ENCODE measurements around the gene LEPROT. TPM values are rescaled to one million over a fixed set of nuclear protein-coding genes. Genes with fewer than 3 reads are reported as not detected.

Gene LEPROT
- total RNA-seq, 1 donor from 2014 or later: 49.2 TPM

GRCh38 chr1:65393928-65394327 is 26.5 kb upstream of the LEPROT start:
- H3K36me3 ChIP-seq: no peaks in the 10 kb centered on the region
- Mint-ChIP-seq H3K27ac (no peak overlapping the region), H3K36me3 (no peaks in the 10 kb centered on the region), H3K9me3 (no peaks in the 10 kb centered on the region), H3K4me1 (no peaks in the 10 kb centered on the region), H3K4me3 (no peak overlapping the region), H3K27me3 (ENCODE audit: insufficient read depth, low read depth) (no peaks in the 10 kb centered on the region)
- no peaks in the 10 kb centered on the region for H3K4me1 ChIP-seq
- no peak overlapping the region for H3K9ac ChIP-seq
- no peaks in the 10 kb centered on the region for H3F3A ChIP-seq (ENCODE audit: low read depth)
- H3K27ac ChIP-seq: no peak overlapping the region
- no peak for DNase-seq (ENCODE audit: low spot score)
- H4K20me1 ChIP-seq (ENCODE audit: low read depth): no peaks in the 10 kb centered on the region
- no peak overlapping the region for H2AFZ ChIP-seq (replicated peaks)
- H3K4me2 ChIP-seq: no peak overlapping the region
- H3K27me3 ChIP-seq: no peaks in the 10 kb centered on the region
- H3K79me2 ChIP-seq (ENCODE audit: low read depth): no peaks in the 10 kb centered on the region
- no peak overlapping the region for H3K4me3 ChIP-seq
- no peak for TF ChIP-seq CTCF (IDR thresholded peaks at IDR 0.05)
- TF ChIP-seq EZH2phosphoT487 (IDR thresholded peaks at IDR 0.05): no peak
- TF ChIP-seq EZH2 (IDR thresholded peaks at IDR 0.05): no peak
- H3K9me3 ChIP-seq (ENCODE audit: low read depth): no peaks in the 10 kb centered on the region

GRCh38 chr1:65395887-65396612 is 24.4 kb upstream of the LEPROT start:
- Mint-ChIP-seq H3K36me3 (no peaks in the 10 kb centered on the region), H3K9me3 (no peaks in the 10 kb centered on the region), H3K27me3 (ENCODE audit: insufficient read depth, low read depth) (peaks cover 2% of the 10 kb centered on the region), H3K27ac (no peak overlapping the region), H3K4me1 (no peaks in the 10 kb centered on the region), H3K4me3 (no peak overlapping the region)
- Histone ChIP-seq H3K79me2 (ENCODE audit: low read depth) (no peaks in the 10 kb centered on the region), H3K9ac (no peak overlapping the region), H3K27ac (no peak overlapping the region), H4K20me1 (ENCODE audit: low read depth) (no peaks in the 10 kb centered on the region), H3K36me3 (no peaks in the 10 kb centered on the region), H3F3A (ENCODE audit: low read depth) (no peaks in the 10 kb centered on the region), H2AFZ (replicated peaks) (no peak overlapping the region), H3K4me2 (no peak overlapping the region), H3K9me3 (ENCODE audit: low read depth) (no peaks in the 10 kb centered on the region), H3K4me3 (no peak overlapping the region), H3K27me3 (no peaks in the 10 kb centered on the region), H3K4me1 (no peaks in the 10 kb centered on the region)
- no peak for TF ChIP-seq EZH2phosphoT487 (IDR thresholded peaks at IDR 0.05)
- no peak for TF ChIP-seq EZH2 (IDR thresholded peaks at IDR 0.05)
- TF ChIP-seq CTCF (IDR thresholded peaks at IDR 0.05): no peak
- DNase-seq (ENCODE audit: low spot score): no peak

- Mint-ChIP-seq H3K4me1 (no peaks in the 10 kb centered on the region), H3K27ac (no peak overlapping the region), H3K36me3 (no peaks in the 10 kb centered on the region), H3K9me3 (no peaks in the 10 kb centered on the region), H3K4me3 (no peak overlapping the region), H3K27me3 (ENCODE audit: insufficient read depth, low read depth) (peaks cover 2% of the 10 kb centered on the region)
- Histone ChIP-seq H3K4me3 (no peak overlapping the region), H4K20me1 (ENCODE audit: low read depth) (no peaks in the 10 kb centered on the region), H2AFZ (replicated peaks) (no peak overlapping the region), H3K27ac (no peak overlapping the region), H3K79me2 (ENCODE audit: low read depth) (no peaks in the 10 kb centered on the region), H3K4me1 (no peaks in the 10 kb centered on the region), H3F3A (ENCODE audit: low read depth) (no peaks in the 10 kb centered on the region), H3K9me3 (ENCODE audit: low read depth) (no peaks in the 10 kb centered on the region), H3K4me2 (no peak overlapping the region), H3K27me3 (no peaks in the 10 kb centered on the region), H3K9ac (no peak overlapping the region), H3K36me3 (no peaks in the 10 kb centered on the region)
- no peak for DNase-seq (ENCODE audit: low spot score)
- TF ChIP-seq CTCF (IDR thresholded peaks at IDR 0.05) (no peak), EZH2 (IDR thresholded peaks at IDR 0.05) (no peak), EZH2phosphoT487 (IDR thresholded peaks at IDR 0.05) (no peak)
Measured at GRCh38 chr1:65398083-65398482, 22.4 kb upstream of the LEPROT start.
